GM21576 (cell line): Measurements from ENCODE around the gene SLC38A1.
"Not testable (repeated sequence)": the region's sequence is repeated elsewhere in the genome, so short reads cannot be mapped to it uniquely, and the experiment has no call there.

Experiments
- ATAC-seq: cut with Tn5 transposase; IDR thresholded peaks from one replicate; pipeline ENCODE4 v1.9.1; 2021; ENCODE audit warnings: mild to moderate bottlenecking, moderate library complexity; ENCODE audit not compliant: unreplicated experiment

SLC38A1 gene

GRCh38 chr12:46209914-46210872, 58.6 kb downstream of the SLC38A1 start:
- ATAC-seq = peak; percentile 73

- ATAC-seq = no peak
Observed at GRCh38 chr12:46209170-46209569, 59.7 kb downstream of the SLC38A1 start.

GRCh38 chr12:46208370-46208769, 60.5 kb downstream of the SLC38A1 start:
- no peak for ATAC-seq

- no peak for ATAC-seq
Observed at GRCh38 chr12:46207644-46208043, 61.2 kb downstream of the SLC38A1 start.

- ATAC-seq = no peak
Observed at GRCh38 chr12:46206471-46206870, 62.4 kb downstream of the SLC38A1 start.

- ATAC-seq = no peak
Observed at GRCh38 chr12:46205294-46205693, 63.5 kb downstream of the SLC38A1 start.

- ATAC-seq = no peak
Observed at GRCh38 chr12:46201284-46201789, 67.5 kb downstream of the SLC38A1 start.

- no peak for ATAC-seq
Observed at GRCh38 chr12:46200551-46200950, 68.3 kb downstream of the SLC38A1 start.

- no peak for ATAC-seq
Observed at GRCh38 chr12:46198913-46199312, 69.9 kb downstream of the SLC38A1 start.

GRCh38 chr12:46197883-46198282, 71.0 kb downstream of the SLC38A1 start:
- no peak for ATAC-seq

GRCh38 chr12:46190533-46190932, 78.3 kb downstream of the SLC38A1 start:
- not testable (repeated sequence) for ATAC-seq

- no peak for ATAC-seq
Observed at GRCh38 chr12:46188170-46188569, 80.7 kb downstream of the SLC38A1 start.

GRCh38 chr12:46187023-46187422, 81.8 kb downstream of the SLC38A1 start:
- ATAC-seq = no peak

- ATAC-seq = no peak
Observed at GRCh38 chr12:46186088-46186487, 82.8 kb downstream of the SLC38A1 start.

GRCh38 chr12:46185686-46186085, 83.2 kb downstream of the SLC38A1 start:
- no peak for ATAC-seq

GRCh38 chr12:46184798-46185595, 83.8 kb downstream of the SLC38A1 start:
- ATAC-seq = no peak

GRCh38 chr12:46183112-46183511, 85.7 kb downstream of the SLC38A1 start:
- ATAC-seq = no peak

GRCh38 chr12:46181465-46181864, 87.4 kb downstream of the SLC38A1 start:
- no peak for ATAC-seq

- ATAC-seq = peak; percentile 36
Observed at GRCh38 chr12:46179693-46180452, 89.0 kb downstream of the SLC38A1 start.

- ATAC-seq = no peak
Observed at GRCh38 chr12:46177837-46178608, 90.8 kb downstream of the SLC38A1 start.
